Heart left ventricle (tissue), 13 donors: Measurements from ENCODE around the gene INTS11.

Source experiments
- POLR2A ChIP-seq, 2 donors: fragments of 450-650 bp; IDR thresholded peaks; one replicate each; pipeline ENCODE4 v1.6.1; 2017; ENCODE audit warnings: antibody characterized with exemption in 2 of 2, mild to moderate bottlenecking in 2 of 2, moderate library complexity in 2 of 2
- TF ChIP-seq, protein P1 (sequence below), 12 donors: fragments of 200-600 bp; sonication (generic) in 4 of 12; IDR thresholded peaks; one replicate each; pipeline versions ENCODE4 v1.5.0 to v1.8.0; 2018 to 2022; ENCODE audit warnings: antibody characterized with exemption in 12 of 12, mild to moderate bottlenecking in 5 of 12
- donor health status: ischemic (EF 13 %, LVEDD 7.1; RV severe dilation, severe dysfunction).
- donor health status: DM: no; HTN: yes; CAD: no.
- donor health status: DM: no; HTN: no; CAD: no.
- donor health status: ischemic (EF 25% LVEDD 6.9; RV normal size, moderate dysfunction).
- donor health status: ischemic (EF 25% LVEDD 5.7; RV mildly dilated, moderate dysfunction).
- donor health status: ischemic (EF 35%, LVEDD 5.7; RV mildly dilated, moderate dysfunction).
- donor health status: nonischemic (EF 11% LVEDD 7.7; RV severe dilation, severe dysfunction).
- donor health status: DM: yes; HTN: yes; CAD: no.
- donor health status: PGD.
- donor health status: ischemic (EF 29% LVEDD 5.4; RV normal size, mild dysfunction).
- donor health status: nonischemic (EF 23%, LVEDD 6.1; RV moderate dilation, normal function).

DNA sequence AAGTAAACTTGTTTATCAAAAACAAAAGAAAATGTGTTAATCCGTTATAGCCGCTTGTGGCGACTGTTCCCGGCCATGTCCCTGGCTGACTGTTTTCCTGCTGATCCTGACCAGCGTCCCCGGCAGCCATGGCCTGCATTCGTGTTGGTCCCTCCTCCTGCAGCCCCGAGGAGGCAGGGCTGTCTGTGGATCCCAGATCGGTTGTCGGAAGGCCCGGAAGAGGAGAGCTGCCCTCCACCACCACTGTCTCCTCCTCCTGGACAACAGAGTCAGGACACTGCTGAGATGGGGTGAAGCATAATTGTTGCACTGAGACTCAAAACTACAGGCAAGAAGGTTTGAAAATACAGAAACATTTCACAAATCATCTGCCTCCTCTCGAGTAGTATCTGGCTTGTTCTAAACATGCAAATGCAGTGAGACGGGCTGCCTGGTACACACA, 37.5 kb upstream of the INTS11 start:
- TF ChIP-seq, protein P1, sequence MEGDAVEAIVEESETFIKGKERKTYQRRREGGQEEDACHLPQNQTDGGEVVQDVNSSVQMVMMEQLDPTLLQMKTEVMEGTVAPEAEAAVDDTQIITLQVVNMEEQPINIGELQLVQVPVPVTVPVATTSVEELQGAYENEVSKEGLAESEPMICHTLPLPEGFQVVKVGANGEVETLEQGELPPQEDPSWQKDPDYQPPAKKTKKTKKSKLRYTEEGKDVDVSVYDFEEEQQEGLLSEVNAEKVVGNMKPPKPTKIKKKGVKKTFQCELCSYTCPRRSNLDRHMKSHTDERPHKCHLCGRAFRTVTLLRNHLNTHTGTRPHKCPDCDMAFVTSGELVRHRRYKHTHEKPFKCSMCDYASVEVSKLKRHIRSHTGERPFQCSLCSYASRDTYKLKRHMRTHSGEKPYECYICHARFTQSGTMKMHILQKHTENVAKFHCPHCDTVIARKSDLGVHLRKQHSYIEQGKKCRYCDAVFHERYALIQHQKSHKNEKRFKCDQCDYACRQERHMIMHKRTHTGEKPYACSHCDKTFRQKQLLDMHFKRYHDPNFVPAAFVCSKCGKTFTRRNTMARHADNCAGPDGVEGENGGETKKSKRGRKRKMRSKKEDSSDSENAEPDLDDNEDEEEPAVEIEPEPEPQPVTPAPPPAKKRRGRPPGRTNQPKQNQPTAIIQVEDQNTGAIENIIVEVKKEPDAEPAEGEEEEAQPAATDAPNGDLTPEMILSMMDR (IDR thresholded peaks at IDR 0.05) = peak in 2 of 12 donors; percentile 13 to 26
- no peak for TF ChIP-seq POLR2A (IDR thresholded peaks at IDR 0.05)
